Epithelial cell of proximal tubule (primary cell): ENCODE data around the gene CDH13. TPM values are rescaled to one million over a fixed set of nuclear protein-coding genes. Genes with fewer than 3 reads are reported as not detected.

Source experiments
- DNase-seq: peaks from one replicate; pipeline ENCODE4 v3.0.0-alpha.2; 2011; ENCODE audit warnings: low read depth
- H3K4me3 ChIP-seq: 2 replicates; pipeline ENCODE4 v1.5.1; 2011; ENCODE audit warnings: low read depth, mild to moderate bottlenecking, low read length
- CTCF ChIP-seq: conservative IDR thresholded peaks from 2 replicates; pipeline ENCODE4 v1.5.1; 2012; ENCODE audit warnings: low read depth, mild to moderate bottlenecking, low read length
- total RNA-seq: library from RNA; depleted of rRNA; stranded (reverse); fragments of >200 nt; gene quantifications from 2 replicates; pipeline ENCODE4 v1.2.3, GENCODE V29; 2015

Gene CDH13
- total RNA-seq, 1 donor from 2014 or later, result 85.4 TPM

GRCh38 chr16:83113317-83113716 is 486.5 kb downstream of the CDH13 start:
- DNase-seq, result no peak
- no peak overlapping the region for H3K4me3 ChIP-seq
- peak; percentile 91 for TF ChIP-seq CTCF

- TF ChIP-seq CTCF, result no peak
- DNase-seq, result no peak
- H3K4me3 ChIP-seq, result no peak overlapping the region
Measured at GRCh38 chr16:83113811-83114210, 487.0 kb downstream of the CDH13 start.

GRCh38 chr16:83115491-83116232 is 488.9 kb downstream of the CDH13 start:
- DNase-seq, result no peak
- no peak for TF ChIP-seq CTCF
- no peak overlapping the region for H3K4me3 ChIP-seq

GRCh38 chr16:83116274-83116892 is 489.6 kb downstream of the CDH13 start:
- no peak for DNase-seq
- no peak for TF ChIP-seq CTCF
- H3K4me3 ChIP-seq, result no peak overlapping the region

- no peak for DNase-seq
- H3K4me3 ChIP-seq, result no peak overlapping the region
- no peak for TF ChIP-seq CTCF
Measured at GRCh38 chr16:83117810-83118209, 491.0 kb downstream of the CDH13 start.

GRCh38 chr16:83118365-83118764 is 491.6 kb downstream of the CDH13 start:
- no peak for TF ChIP-seq CTCF
- no peak for DNase-seq
- H3K4me3 ChIP-seq, result no peak overlapping the region
